K562 (cell line): Measurements from ENCODE around the gene P4HTM. TPM values are rescaled to one million over a fixed set of nuclear protein-coding genes. Genes with fewer than 3 reads are reported as not detected.

ENCODE experiments used
- AFF4 ChIP-seq: sonication (generic); formaldehyde crosslinking; IDR thresholded peaks from 2 replicates; pipeline ENCODE4 v1.8.0; 2023; ENCODE audit warnings: mild to moderate bottlenecking, missing genetic modification reagents
- ATF7 ChIP-seq: fragments of 450-650 bp; IDR thresholded peaks from 2 replicates; pipeline ENCODE4 v1.7.1; 2014; ENCODE audit warnings: mild to moderate bottlenecking, moderate library complexity
- DMBX1 ChIP-seq: fragments of 250-450 bp; sonication (Bioruptor Pico); IDR thresholded peaks from 2 replicates; pipeline ENCODE4 v1.8.0; 2022; ENCODE audit warnings: inconsistent platforms, mild to moderate bottlenecking, moderate library complexity, borderline replicate concordance
- ETS1 ChIP-seq: conservative IDR thresholded peaks from 2 replicates; pipeline ENCODE4 v1.6.1; 2011; ENCODE audit warnings: low read depth, mild to moderate bottlenecking, low read length; ENCODE audit not compliant: control insufficient read depth
- EWSR1 ChIP-seq: fragments of 450-650 bp; IDR thresholded peaks from 2 replicates; pipeline ENCODE4 v1.6.1; 2018; ENCODE audit warnings: borderline replicate concordance, mild to moderate bottlenecking, low read depth, moderate library complexity; ENCODE audit not compliant: partially characterized antibody
- FOXP1 ChIP-seq: sonication (generic); formaldehyde crosslinking; IDR thresholded peaks from 2 replicates; pipeline ENCODE4 v1.8.0; 2022; ENCODE audit warnings: mild to moderate bottlenecking, missing genetic modification reagents
- HNRNPLL ChIP-seq: fragments of 200-400 bp; formaldehyde crosslinking; IDR thresholded peaks from 2 replicates; pipeline ENCODE4 v1.6.1; 2017; ENCODE audit warnings: low read length, low read depth, mild to moderate bottlenecking; ENCODE audit not compliant: poor library complexity, severe bottlenecking
- JUN ChIP-seq, 2 experiments: sonication (generic) in 1 of 2; formaldehyde crosslinking in 1 of 2; IDR thresholded peaks; 2 replicates each; pipeline versions ENCODE4 v1.6.1 to v1.8.0; 2012 to 2022; ENCODE audit warnings: borderline replicate concordance in 2 of 2, mild to moderate bottlenecking in 2 of 2, improper control_type of control experiment in 1 of 2, low read depth in 1 of 2, low read length in 1 of 2, missing genetic modification reagents in 1 of 2
- RCOR1 ChIP-seq, 2 experiments: IDR thresholded peaks; 2 replicates each; pipeline ENCODE4 v1.6.1; 2012; ENCODE audit warnings: low read depth in 2 of 2, low read length in 2 of 2, borderline replicate concordance in 1 of 2, improper control_type of control experiment in 1 of 2
- SIN3B ChIP-seq: fragments of 450-650 bp; IDR thresholded peaks from 2 replicates; pipeline ENCODE4 v1.6.1; 2017; ENCODE audit warnings: low read depth, mild to moderate bottlenecking, moderate library complexity
- ZNF212 ChIP-seq: fragments of 450-650 bp; formaldehyde crosslinking; IDR thresholded peaks from 2 replicates; pipeline ENCODE4 v1.4.0; 2020; ENCODE audit warnings: mild to moderate bottlenecking
- ZNF263 ChIP-seq: sonication (generic); formaldehyde crosslinking; IDR thresholded peaks from 2 replicates; pipeline ENCODE4 v1.8.0; 2022; ENCODE audit warnings: mild to moderate bottlenecking, missing genetic modification reagents, borderline replicate concordance
- ZNF592 ChIP-seq: fragments of 450-650 bp; IDR thresholded peaks from 2 replicates; pipeline ENCODE4 v1.6.1; 2017; ENCODE audit warnings: antibody characterized with exemption, mild to moderate bottlenecking
- polyA plus RNA-seq, 8 experiments: library from polyadenylated mRNA; depleted of rRNA in 4 of 8; stranded (reverse) in 5 of 8; unstranded in 3 of 8; fragments of >200 nt; fragmentation: Nextera tagmentation in 2 of 8; fragmentation: Illumina TruSeq in 1 of 8; extraction: Ambion mirVana in 2 of 8; extraction: Trizol in 1 of 8; gene quantifications; 2 replicates each; pipeline versions ENCODE4 v1.2.1 to v1.2.3, GENCODE V29; 2011 to 2014; ENCODE audit warnings: inconsistent platforms in 1 of 8, missing spikeins in 1 of 8
- total RNA-seq, 7 experiments: library from RNA; depleted of rRNA in 6 of 7; stranded (reverse); fragments of >200 nt in 6 of 7; fragmentation: Illumina TruSeq in 2 of 7; extraction: Trizol in 2 of 7; gene quantifications; 2 replicates each; pipeline versions ENCODE4 v1.2.1 to v1.2.3, GENCODE V29; 2011 to 2021; ENCODE audit warnings: low replicate concordance in 1 of 7

P4HTM gene
- total and polyA plus RNA-seq, 9 of the 15 experiments (the other 6 are each of a cell fraction or from before 2014, with no cell fraction given) = 0.09 to 0.66 (median 0.25) TPM; not detected in 2

- TF ChIP-seq ZNF592 = peak; percentile 90
- TF ChIP-seq SIN3B = peak; percentile 64; the same call in 1 of the 2 replicates
- TF ChIP-seq HNRNPLL = peak; percentile 75
- TF ChIP-seq ZNF263 = peak; percentile 54; the same call in 1 of the 2 replicates
- TF ChIP-seq DMBX1 = peak; percentile 73; the same call in 1 of the 2 replicates
- TF ChIP-seq ATF7 = peak; percentile 97
- TF ChIP-seq EWSR1 = no peak
- peak; percentile 87 for TF ChIP-seq AFF4 (CRISPR knock-in tag)
- TF ChIP-seq ZNF212 = no peak
- peak; percentile 72 for TF ChIP-seq JUN (IDR thresholded peaks at IDR 0.05; ENCODE audit: borderline replicate concordance, low read depth, low read length)
- TF ChIP-seq JUN (CRISPR knock-in tag; IDR thresholded peaks at IDR 0.05; ENCODE audit: borderline replicate concordance) = no peak
- TF ChIP-seq FOXP1 (CRISPR knock-in tag) = peak; percentile 68; the same call in 1 of the 2 replicates
- peak in 1 of 2 experiments; percentile 10; a peak in 1 of 4 replicates for TF ChIP-seq RCOR1 (IDR thresholded peaks at IDR 0.05; ENCODE audit: borderline replicate concordance in 1 of 2, low read depth in 2 of 2, low read length in 2 of 2)
- TF ChIP-seq ETS1 = peak; percentile 63
Observed at GRCh38 chr3:49028673-49029562, 38.9 kb downstream of the P4HTM start, which contains the start of gene IMPDH2 (continued).
